H9 (cell line): ENCODE measurements around the gene TMEM63B. TPM values are rescaled to one million over a fixed set of nuclear protein-coding genes. Genes with fewer than 3 reads are reported as not detected.
A peak's percentile ranks its signal among the peaks of the same experiment; 100 is the strongest.

Source experiments
- DNase-seq: peaks from one replicate; pipeline ENCODE4 v3.0.0-alpha.2; 2017
- H2AFZ ChIP-seq: one replicate; pipeline ENCODE4 v1.6.1; 2013; ENCODE audit warnings: mild to moderate bottlenecking, low read length, control low read depth, moderate library complexity
- H2AK5ac ChIP-seq: 2 replicates; pipeline ENCODE4 v1.6.1; 2013; ENCODE audit warnings: low read length, control low read depth, mixed read lengths; ENCODE audit not compliant: insufficient read length
- H2BK120ac ChIP-seq: one replicate; pipeline ENCODE4 v1.6.1; 2013; ENCODE audit warnings: low read depth, mild to moderate bottlenecking, low read length, control low read depth, inconsistent platforms; ENCODE audit not compliant: poor library complexity, severe bottlenecking
- H2BK12ac ChIP-seq: 2 replicates; pipeline ENCODE4 v1.6.1; 2013; ENCODE audit warnings: low read length, control low read depth, mixed read lengths, low read depth; ENCODE audit not compliant: insufficient read length
- H2BK15ac ChIP-seq: 2 replicates; pipeline ENCODE4 v1.6.1; 2013; ENCODE audit warnings: low read depth, low read length, control low read depth
- H2BK20ac ChIP-seq: one replicate; pipeline ENCODE4 v1.6.1; 2013; ENCODE audit warnings: low read depth, mild to moderate bottlenecking, low read length, control low read depth, inconsistent platforms; ENCODE audit not compliant: poor library complexity, severe bottlenecking
- H2BK5ac ChIP-seq: 2 replicates; pipeline ENCODE4 v1.6.1; 2013; ENCODE audit warnings: low read length, control low read depth, mixed read lengths; ENCODE audit not compliant: insufficient read length
- H3K14ac ChIP-seq: 2 replicates; pipeline ENCODE4 v1.6.1; 2013; ENCODE audit warnings: low read length, control low read depth; ENCODE audit not compliant: insufficient read depth
- H3K18ac ChIP-seq: 2 replicates; pipeline ENCODE4 v1.6.1; 2013; ENCODE audit warnings: low read depth, mild to moderate bottlenecking, mixed read lengths, low read length, control low read depth; ENCODE audit not compliant: insufficient read length
- H3K23ac ChIP-seq: 2 replicates; pipeline ENCODE4 v1.6.1; 2013; ENCODE audit warnings: low read length, control low read depth, mixed read lengths, low read depth; ENCODE audit not compliant: insufficient read length
- H3K23me2 ChIP-seq: 2 replicates; pipeline ENCODE4 v1.6.1; 2013; ENCODE audit warnings: low read depth, mild to moderate bottlenecking, mixed read lengths, low read length, control low read depth; ENCODE audit not compliant: insufficient read length, poor library complexity, severe bottlenecking
- H3K27ac ChIP-seq: 2 replicates; pipeline ENCODE4 v1.5.1; 2013; ENCODE audit warnings: low read length, control low read depth, mixed read lengths, low read depth; ENCODE audit not compliant: insufficient read length
- H3K27me3 ChIP-seq: 2 replicates; pipeline ENCODE4 v1.6.1; 2013; ENCODE audit warnings: low read length, control low read depth, inconsistent platforms; ENCODE audit not compliant: insufficient read depth
- H3K4ac ChIP-seq: 2 replicates; pipeline ENCODE4 v1.6.1; 2013; ENCODE audit warnings: low read depth, mild to moderate bottlenecking, control low read depth, inconsistent platforms, low read length, moderate library complexity
- H3K4me1 ChIP-seq: 2 replicates; pipeline ENCODE4 v1.6.1; 2013; ENCODE audit warnings: low read length, control low read depth, inconsistent platforms; ENCODE audit not compliant: insufficient read depth
- H3K4me2 ChIP-seq: 2 replicates; pipeline ENCODE4 v1.6.1; 2013; ENCODE audit warnings: low read length, control low read depth, mixed read lengths; ENCODE audit not compliant: insufficient read length, insufficient read depth
- H3K56ac ChIP-seq: 2 replicates; pipeline ENCODE4 v1.6.1; 2013; ENCODE audit warnings: low read depth, mild to moderate bottlenecking, mixed read lengths, low read length, control low read depth; ENCODE audit not compliant: insufficient read length
- H3K79me1 ChIP-seq: 2 replicates; pipeline ENCODE4 v1.6.1; 2013; ENCODE audit warnings: low read depth, mild to moderate bottlenecking, moderate library complexity, low read length, control low read depth, inconsistent platforms; ENCODE audit not compliant: insufficient read depth, poor library complexity, severe bottlenecking
- H3K79me2 ChIP-seq: 2 replicates; pipeline ENCODE4 v1.6.1; 2013; ENCODE audit warnings: low read length, control low read depth, inconsistent platforms; ENCODE audit not compliant: insufficient read depth
- H3K9ac ChIP-seq: 2 replicates; pipeline ENCODE4 v1.6.1; 2013; ENCODE audit warnings: low read length, control low read depth, mixed read lengths; ENCODE audit not compliant: insufficient read length; ENCODE audit errors: extremely low read depth
- H3K9me3 ChIP-seq: one replicate; pipeline ENCODE4 v1.6.1; 2013; ENCODE audit warnings: low read depth, low read length, inconsistent platforms; ENCODE audit not compliant: control insufficient read depth
- H3T11ph ChIP-seq: one replicate; pipeline ENCODE4 v1.6.1; 2013; ENCODE audit warnings: mild to moderate bottlenecking, low read length, control low read depth, inconsistent platforms
- H4K20me1 ChIP-seq: one replicate; pipeline ENCODE4 v1.6.1; 2013; ENCODE audit not compliant: control insufficient read depth, insufficient read length, insufficient read depth
- H4K5ac ChIP-seq: 2 replicates; pipeline ENCODE4 v1.6.1; 2013; ENCODE audit warnings: low read depth, mild to moderate bottlenecking, mixed read lengths, low read length, control low read depth; ENCODE audit not compliant: insufficient read length
- H4K8ac ChIP-seq: replicated peaks from 2 replicates; pipeline ENCODE4 v1.6.1; 2013; ENCODE audit warnings: low read length, control low read depth, mixed read lengths, low read depth; ENCODE audit not compliant: insufficient read length
- H4K91ac ChIP-seq: 2 replicates; pipeline ENCODE4 v1.6.1; 2013; ENCODE audit warnings: low read depth, mild to moderate bottlenecking, moderate library complexity, mixed read lengths, low read length, control low read depth; ENCODE audit not compliant: insufficient read length
- H3K27ac Mint-ChIP-seq, 3 experiments: 2 replicates in 2 of 3; 3 replicates in 1 of 3; pipeline ENCODE4 v1.8.0; 2020 to 2021; ENCODE audit warnings: mixed read lengths in 3 of 3, mild to moderate bottlenecking in 1 of 3, moderate library complexity in 1 of 3
- H3K27me3 Mint-ChIP-seq: 2 replicates; pipeline ENCODE4 v1.8.0; 2021; ENCODE audit warnings: low read depth, mild to moderate bottlenecking, moderate library complexity, mixed read lengths
- H3K36me3 Mint-ChIP-seq, 3 experiments: 2 replicates in 2 of 3; 3 replicates in 1 of 3; pipeline ENCODE4 v1.8.0; 2020 to 2021; ENCODE audit warnings: low read depth in 3 of 3, mixed read lengths in 3 of 3; ENCODE audit not compliant: insufficient read depth in 1 of 3
- H3K4me1 Mint-ChIP-seq, 2 experiments: 2 replicates each; pipeline ENCODE4 v1.8.0; 2020; ENCODE audit warnings: mixed read lengths in 2 of 2
- H3K4me3 Mint-ChIP-seq, 2 experiments: 2 replicates in 1 of 2; 3 replicates in 1 of 2; pipeline ENCODE4 v1.8.0; 2020 to 2021; ENCODE audit warnings: mild to moderate bottlenecking in 2 of 2, mixed read lengths in 2 of 2, moderate library complexity in 1 of 2
- H3K9me3 Mint-ChIP-seq, 2 experiments: 2 replicates in 1 of 2; 3 replicates in 1 of 2; pipeline ENCODE4 v1.8.0; 2020; ENCODE audit warnings: mild to moderate bottlenecking in 2 of 2, mixed read lengths in 2 of 2, moderate library complexity in 1 of 2
- CTCF ChIP-seq: fragments of 200-600 bp; sonication (generic); conservative IDR thresholded peaks from 3 replicates; pipeline ENCODE4 v1.8.0; 2021; ENCODE audit warnings: antibody characterized with exemption, mild to moderate bottlenecking
- WGBS: extraction: QIAGEN DNeasy Blood & Tissue Kit; methylation state at CpG from one replicate; pipeline ENCODE4 v1.1.7; 2013; ENCODE audit warnings: missing lambda C conversion rate, low lambda C conversion rate, mixed read lengths; ENCODE audit not compliant: insufficient read length; ENCODE audit errors: extremely low coverage; 5-methylcytosine and 5-hydroxymethylcytosine counted together
- total RNA-seq: library from RNA; stranded (reverse); gene quantifications from 2 replicates; pipeline ENCODE4 v1.2.1, GENCODE V29; 2021

Gene TMEM63B
- total RNA-seq, 1 experiment from 2014 or later, result 56.3 TPM

GRCh38 chr6:44178424-44179071 lies 51.2 kb downstream of the TMEM63B start:
- Histone ChIP-seq H3K9ac (no peak overlapping the region), H3K4me1 (peaks cover 3% of the 10 kb centered on the region; the same call in 1 of the 2 replicates), H4K8ac (no peak overlapping the region), H3K79me2 (no peaks in the 10 kb centered on the region), H3K4me2 (no peak overlapping the region), H4K5ac (no peak overlapping the region), H3K79me1 (no peaks in the 10 kb centered on the region), H3K23ac (no peak overlapping the region), H3K14ac (no peak overlapping the region), H2BK20ac (no peak overlapping the region), H3K23me2 (no peaks in the 10 kb centered on the region), H2BK120ac (no peak overlapping the region), H4K20me1 (no peaks in the 10 kb centered on the region), H3K27ac (no peak overlapping the region), H2BK5ac (no peak overlapping the region), H2BK12ac (no peak overlapping the region), H3K9me3 (no peaks in the 10 kb centered on the region), H3K56ac (no peak overlapping the region), H3T11ph (no peak overlapping the region), H4K91ac (no peak overlapping the region), H2AK5ac (no peak overlapping the region), H3K18ac (no peak overlapping the region), H2BK15ac (no peak overlapping the region), H3K4ac (no peak overlapping the region), H3K27me3 (no peaks in the 10 kb centered on the region), H2AFZ (no peak overlapping the region)
- no peak for TF ChIP-seq CTCF
- no peaks in the 10 kb centered on the region for H3K9me3 Mint-ChIP-seq
- no peak for DNase-seq
- no peaks in the 10 kb centered on the region; the same call in none of the 2 replicates for H3K27me3 Mint-ChIP-seq
- peak overlapping the region in 1 of 3 experiments; percentile 62; a peak in 1 of 7 replicates for H3K27ac Mint-ChIP-seq
- no CpG with 5 or more reads among the region's 9 CpGs for WGBS
- H3K4me1 Mint-ChIP-seq, result peaks cover 12 to 14% of the 10 kb centered on the region in 2 experiments
- H3K36me3 Mint-ChIP-seq, result no peaks in the 10 kb centered on the region; a peak in 1 of 7 replicates
- H3K4me3 Mint-ChIP-seq, result no peak overlapping the region
